NCI-H1436 treated with DMSO at 0.1 percent for 48 hours (cell line): ENCODE results near the gene RFT1.

ENCODE experiments used
- DNase-seq: peaks from one replicate; lab custom pipeline; 2025; lab: John Stamatoyannopoulos, UW

RFT1 gene

GRCh38 chr3:53084310-53085001 is 45.8 kb downstream of the RFT1 start:
- no peak for DNase-seq

- DNase-seq, result no peak
Measured at GRCh38 chr3:53083949-53084309, 46.3 kb downstream of the RFT1 start.

DNA sequence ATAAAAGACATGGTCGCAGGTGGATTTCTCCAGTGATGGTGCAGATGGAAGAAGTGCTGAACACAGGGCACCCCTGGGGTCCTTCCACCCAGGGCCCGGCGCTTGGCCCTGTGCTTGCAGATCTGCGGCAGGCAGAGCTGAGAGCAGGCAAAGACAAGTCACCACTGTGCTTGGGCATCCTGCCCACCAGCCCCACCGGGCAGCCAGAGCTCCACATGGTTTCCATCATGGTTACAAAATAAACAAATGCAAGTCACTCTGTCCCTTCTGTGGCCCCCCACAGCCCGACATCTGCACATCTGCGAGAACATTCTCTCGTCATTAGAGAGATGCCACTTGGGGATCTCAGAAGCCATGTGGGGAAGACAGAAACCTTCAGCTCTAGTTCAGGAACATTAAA is 46.7 kb downstream of the RFT1 start:
- no peak for DNase-seq

DNA sequence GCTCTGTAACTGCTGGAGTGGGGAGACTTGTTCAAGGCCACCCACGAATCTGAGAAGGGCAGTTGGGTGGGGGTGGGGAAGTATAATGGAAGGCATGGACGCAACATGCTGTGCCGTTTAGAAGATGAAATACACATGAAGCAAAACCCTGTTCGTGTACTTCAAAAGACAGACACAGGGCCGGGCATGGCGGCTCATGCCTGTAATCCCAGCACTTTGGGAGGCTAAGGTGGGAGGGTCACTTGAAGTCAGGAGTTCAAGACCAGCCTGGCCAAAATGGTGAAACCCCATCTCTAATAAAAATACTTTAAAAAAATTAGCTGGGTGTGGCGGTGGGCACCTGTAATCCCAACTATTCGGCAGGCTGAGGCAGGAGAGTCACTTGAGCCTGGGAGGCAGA is 47.5 kb downstream of the RFT1 start:
- no peak for DNase-seq

- no peak for DNase-seq
Measured at GRCh38 chr3:53081318-53081717, 48.9 kb downstream of the RFT1 start.

DNA sequence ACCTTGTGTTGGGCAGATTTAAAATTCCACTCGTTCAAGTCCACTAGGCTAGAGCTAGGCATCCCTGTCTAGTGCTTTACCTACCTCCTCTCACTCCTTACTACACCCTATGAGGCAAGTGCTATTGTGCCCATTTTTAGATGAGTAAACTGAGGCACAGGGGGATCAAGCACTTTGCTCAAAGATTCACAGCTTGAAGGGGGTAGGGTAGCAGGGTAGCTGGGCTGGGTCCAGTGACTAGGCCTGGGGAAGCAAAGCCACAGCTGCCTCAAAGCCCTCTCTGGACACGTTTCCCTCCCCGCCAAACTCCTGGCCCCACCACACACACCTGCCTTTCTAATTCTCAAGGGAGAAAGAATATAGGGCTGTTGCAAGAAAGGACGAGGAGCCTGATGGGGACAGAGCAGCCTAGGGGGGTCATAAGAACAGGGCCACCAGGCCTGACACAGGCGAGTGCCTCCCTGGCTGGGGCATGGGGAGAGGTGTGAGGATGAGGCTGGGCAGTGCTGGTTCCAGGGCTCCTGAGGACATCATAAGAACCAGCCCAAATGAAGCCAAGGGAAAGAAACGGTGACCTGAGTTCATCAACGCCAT is 49.5 kb downstream of the RFT1 start:
- DNase-seq, result no peak

- no peak for DNase-seq
Measured at GRCh38 chr3:53079791-53080555, 50.3 kb downstream of the RFT1 start.

- DNase-seq, result no peak
Measured at GRCh38 chr3:53079147-53079546, 51.1 kb downstream of the RFT1 start.

- no peak for DNase-seq
Measured at GRCh38 chr3:53078656-53079055, 51.6 kb downstream of the RFT1 start.

DNA sequence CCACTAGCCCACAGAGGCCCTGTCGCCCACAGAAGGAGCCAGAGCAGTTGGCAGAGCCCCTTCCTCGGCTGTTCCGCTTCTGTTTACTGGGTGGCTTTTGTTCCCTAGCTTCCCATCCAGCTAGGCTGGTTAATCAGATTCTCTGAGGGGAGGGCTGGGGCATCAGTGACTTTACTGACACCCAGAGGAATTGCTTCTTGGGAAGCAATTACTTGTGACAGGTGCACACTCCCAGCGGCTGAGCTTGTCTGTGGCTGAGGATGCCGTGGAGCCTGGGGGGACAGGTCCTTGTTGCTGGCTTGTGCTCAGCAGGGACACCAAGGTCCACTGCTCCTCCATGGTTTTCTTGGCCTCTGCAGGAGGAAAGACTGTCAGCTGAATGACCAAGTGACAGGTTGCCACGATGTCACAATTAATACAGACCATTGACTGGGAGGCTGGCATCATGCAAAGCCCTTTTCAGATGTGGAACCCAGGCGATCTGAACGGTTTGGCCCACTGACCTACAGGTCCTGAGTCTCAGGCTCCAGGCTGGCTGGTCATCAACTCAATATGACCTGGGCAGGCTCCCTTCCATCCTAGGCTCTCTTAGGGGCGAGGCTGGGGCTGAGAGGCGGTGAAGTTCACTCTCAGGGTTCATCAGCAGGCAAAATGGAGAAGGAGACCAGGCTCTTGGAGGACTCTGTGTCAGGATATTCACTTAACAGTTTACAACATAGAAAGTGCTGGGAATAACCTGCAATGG is 52.6 kb downstream of the RFT1 start:
- no peak for DNase-seq

DNA sequence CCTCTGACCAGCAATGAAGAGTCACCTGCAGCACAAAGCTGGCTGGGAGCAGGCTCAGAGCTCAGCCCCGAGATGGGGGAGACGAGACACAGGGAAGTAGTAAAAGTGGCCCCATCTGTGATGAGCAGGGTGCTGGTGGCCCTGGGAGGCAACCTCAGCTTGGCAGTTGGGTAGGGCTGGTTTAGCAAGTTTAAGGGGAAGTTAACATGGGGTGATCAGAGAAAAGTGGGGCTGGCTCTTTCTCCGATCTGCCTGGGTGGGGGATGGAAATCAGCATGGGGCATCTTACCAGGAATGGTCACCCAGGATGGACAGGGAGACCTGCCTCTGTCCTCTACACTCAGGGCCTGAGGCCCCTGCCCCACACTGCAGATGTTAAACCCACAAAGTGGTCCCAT is 54.5 kb downstream of the RFT1 start:
- DNase-seq, result no peak

DNA sequence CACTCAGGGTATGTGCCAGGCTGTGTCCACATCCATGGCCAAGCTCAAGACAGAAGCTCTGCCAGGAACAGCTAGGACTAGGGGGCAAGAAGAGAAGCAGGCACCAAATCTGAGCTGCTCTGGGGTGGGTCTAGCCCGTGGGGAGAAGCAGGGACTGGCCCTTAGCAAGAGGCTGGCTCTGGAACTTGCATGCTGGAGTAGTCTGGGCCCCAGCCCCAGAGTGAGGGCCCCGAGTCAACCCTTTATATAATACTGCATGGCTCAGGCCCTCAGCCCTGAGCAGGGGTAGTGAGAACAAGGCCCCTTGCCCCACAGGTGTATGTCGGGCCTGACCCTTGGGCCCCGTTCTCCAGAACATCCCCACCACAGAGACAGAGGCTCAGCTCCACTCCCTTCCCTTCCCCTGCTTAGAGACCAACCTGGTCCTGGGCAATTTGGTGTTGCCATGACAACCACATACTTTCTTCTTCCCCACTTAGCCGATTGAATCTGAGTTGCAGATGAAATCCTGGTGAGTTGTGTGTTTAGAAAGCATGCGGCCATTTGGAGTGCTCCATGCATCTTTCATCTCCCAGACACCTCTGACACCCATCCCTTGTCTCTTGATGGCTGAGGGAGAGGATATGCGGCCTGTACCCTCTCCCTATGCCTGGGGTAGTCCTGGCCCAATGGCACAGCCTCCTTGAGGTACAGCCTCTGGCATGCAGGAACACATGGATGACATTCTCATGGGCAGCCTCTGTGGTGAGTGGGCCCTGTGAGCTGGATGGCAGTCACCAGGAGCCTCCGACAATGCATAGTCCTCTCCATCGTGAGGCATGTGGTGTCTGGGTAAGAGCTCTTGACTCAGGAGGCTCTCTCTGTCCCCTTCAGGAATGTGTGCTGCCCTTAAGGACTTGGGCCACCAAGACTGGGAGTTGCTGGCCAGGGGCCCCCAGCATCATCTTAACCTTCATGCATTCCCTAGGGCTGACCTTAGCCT is 55.2 kb downstream of the RFT1 start:
- DNase-seq, result no peak

GRCh38 chr3:53074366-53074696 is 55.9 kb downstream of the RFT1 start:
- DNase-seq, result no peak

DNA sequence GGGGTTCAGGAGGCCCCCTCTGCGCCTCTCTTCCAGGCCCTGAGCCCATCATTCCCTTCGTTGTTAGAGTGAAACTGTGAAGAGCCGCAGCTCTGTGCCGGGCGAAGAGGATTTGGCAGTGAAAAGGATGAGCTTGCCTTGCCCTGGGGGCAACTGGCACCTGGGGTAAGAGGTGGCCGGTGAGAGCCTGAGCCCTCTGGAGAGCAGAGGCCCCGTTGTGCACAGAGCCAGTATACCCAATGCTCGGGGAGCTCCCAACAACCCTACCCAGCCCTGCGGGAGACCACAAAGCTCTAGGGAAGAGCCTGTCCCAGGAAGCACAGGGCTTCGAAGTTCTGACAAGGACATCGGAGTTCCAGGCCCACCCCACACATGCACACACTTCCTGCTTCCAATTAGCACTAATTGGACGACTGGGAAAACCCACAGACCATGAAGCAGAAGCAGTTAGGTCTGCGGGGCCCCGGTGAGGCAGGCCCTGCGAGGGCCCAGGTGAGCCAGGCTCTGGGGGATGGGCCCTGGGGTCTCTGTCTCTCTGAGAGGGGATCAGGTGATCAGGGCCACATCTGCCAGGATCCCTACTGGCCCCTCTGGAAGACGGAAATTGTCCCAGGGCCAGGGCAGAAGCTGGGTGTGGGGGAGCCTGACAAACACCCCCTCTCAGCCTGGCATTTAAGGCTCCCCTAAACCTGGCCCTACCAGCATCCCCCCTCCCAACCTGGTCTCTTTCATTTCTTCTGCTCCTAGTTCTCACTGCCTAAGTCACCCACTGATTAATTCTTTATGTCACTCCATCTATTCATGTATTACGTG is 56.5 kb downstream of the RFT1 start:
- DNase-seq, result no peak

- DNase-seq, result no peak
Measured at GRCh38 chr3:53072653-53073552, 57.3 kb downstream of the RFT1 start.

- no peak for DNase-seq
Measured at GRCh38 chr3:53071882-53072431, 58.3 kb downstream of the RFT1 start.

GRCh38 chr3:53069422-53070068 is 60.7 kb downstream of the RFT1 start:
- no peak for DNase-seq

- DNase-seq, result no peak
Measured at GRCh38 chr3:53068176-53068575, 62.1 kb downstream of the RFT1 start.

DNA sequence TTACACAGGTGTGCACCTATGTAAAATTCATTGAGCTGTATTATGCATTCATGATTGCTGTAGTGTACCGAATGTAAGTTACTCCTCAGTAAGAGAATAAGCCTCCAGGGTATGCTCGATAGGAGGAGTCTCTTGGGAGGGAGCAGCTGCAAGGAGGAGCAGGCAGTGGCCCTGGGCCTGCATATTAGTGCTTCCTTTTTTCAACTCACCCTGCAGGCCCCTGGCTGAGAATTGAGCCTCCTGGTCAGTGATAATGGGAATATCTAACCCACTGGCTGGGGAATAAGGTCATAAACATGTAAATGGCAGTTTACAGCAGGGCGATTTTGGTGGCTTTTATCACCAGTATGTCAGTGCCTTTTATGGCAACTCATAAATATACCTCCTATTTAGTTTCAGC is 62.7 kb downstream of the RFT1 start:
- no peak for DNase-seq
